NOMO-1 treated with dmso at 0.1 percent for 144 hours (cell line): ENCODE results near the gene CPNE2.

ENCODE experiments used
- DNase-seq: peaks from one replicate; lab custom pipeline; 2025; ENCODE audit not compliant: unreplicated experiment; lab: John Stamatoyannopoulos, UW

The CPNE2 gene

GRCh38 chr16:57123216-57123973 lies 31.0 kb downstream of the CPNE2 start:
- no peak for DNase-seq

DNA sequence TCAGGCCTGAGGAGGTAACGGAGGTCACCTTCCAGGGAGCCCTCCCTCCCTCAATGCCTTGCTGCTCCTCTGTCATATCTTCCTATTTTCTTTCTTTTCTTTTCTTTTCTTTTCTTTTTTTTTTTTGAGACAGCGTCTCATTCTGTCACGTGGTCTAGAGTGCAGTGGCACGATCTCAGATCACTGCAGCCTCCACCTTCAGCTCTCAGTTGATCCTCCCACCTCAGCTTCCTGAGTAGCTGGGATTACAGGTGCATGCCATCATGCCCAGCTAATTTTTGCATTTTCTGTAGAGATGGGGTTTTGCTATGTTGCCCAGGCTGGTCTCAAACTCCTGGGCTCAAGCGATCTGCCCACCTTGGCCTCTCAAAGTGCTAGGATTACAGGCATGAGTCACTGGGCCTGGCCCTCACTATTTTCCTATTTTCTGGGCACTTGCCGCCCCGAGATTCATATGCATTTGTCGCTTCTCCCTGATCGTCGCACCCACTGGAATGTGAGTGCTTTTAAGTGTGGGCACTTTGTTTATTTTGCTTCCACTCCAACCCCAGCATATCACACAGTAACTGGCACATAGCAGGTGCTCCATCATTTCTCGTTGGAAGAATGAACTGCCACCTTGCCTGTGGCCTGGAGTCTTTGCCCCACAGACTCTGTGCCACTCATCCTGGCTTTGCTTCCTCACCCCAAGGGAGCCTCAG lies 31.7 kb downstream of the CPNE2 start:
- DNase-seq = no peak

GRCh38 chr16:57125376-57125775 lies 33.0 kb downstream of the CPNE2 start:
- DNase-seq = no peak

DNA sequence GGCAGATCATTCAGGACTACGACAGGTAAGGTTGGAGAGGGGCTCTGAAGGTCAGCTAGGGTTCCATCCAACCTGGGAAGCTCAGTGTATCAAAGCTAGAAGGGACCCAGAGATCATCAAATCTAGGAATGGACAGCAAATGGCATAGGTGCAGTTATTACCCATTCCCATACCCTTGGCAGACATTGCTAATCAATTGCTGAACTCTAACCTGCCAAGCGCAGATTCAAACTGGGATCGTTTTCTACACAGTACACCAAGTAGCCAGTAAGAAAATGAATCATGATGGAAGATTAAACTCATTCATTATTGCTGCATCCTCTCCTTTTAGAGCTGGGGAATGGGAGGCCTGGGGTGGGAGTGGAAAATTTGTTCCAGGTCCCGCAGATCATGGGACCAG lies 33.6 kb downstream of the CPNE2 start:
- no peak for DNase-seq

DNA sequence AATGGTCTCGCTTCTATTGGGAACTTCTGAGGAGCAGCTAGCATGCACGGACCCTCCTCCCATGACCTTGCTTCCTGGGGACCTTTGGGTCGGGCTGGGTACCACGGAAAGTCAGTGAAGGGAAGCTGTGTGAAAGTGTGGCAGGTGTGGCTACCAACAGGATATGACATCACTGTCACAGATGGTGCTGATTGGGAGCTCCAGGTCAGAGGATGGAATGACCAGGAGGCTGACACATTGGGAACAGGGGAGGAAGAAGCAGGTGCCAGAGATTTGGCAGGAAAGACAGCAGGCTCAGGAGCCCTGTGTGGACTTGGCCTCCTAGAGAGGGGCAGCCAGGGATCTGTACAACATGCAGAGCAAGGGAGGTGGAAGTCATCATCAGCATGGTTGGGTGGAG lies 34.0 kb downstream of the CPNE2 start:
- no peak for DNase-seq

DNA sequence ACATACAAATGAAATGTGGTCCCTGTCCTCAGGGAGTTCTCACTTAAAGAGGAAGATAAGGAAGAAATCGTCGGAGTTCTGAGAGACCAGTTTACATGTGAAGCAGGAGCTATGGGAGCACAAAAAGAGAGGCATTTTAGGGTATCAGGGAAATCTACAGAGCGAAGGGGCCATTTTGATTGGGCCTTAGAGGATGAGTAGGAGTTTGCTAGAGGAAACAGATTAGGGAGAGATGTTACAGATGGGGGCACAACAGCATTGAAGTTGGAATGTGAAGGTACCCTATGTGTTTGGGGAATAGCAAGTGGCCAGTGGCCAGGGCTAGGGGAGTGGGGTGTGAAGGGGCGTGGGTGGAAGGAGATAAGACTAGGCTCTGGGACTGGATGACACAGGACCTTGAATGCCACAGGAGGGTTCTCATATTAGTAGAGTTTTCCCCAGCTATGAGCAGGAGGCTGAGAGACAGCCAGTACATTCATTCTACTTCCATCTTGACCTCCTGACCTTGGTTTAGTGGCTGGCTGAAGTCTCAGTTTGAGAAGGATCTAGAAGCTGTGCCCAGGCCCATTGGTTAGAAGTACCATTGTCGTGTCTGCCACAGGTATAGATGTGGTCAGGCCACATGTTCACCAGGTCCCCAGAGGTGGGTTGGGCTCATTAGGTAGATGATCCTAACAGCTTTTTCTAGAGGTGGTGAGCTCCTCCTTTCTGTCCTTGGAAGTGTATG lies 34.8 kb downstream of the CPNE2 start:
- DNase-seq = no peak

DNA sequence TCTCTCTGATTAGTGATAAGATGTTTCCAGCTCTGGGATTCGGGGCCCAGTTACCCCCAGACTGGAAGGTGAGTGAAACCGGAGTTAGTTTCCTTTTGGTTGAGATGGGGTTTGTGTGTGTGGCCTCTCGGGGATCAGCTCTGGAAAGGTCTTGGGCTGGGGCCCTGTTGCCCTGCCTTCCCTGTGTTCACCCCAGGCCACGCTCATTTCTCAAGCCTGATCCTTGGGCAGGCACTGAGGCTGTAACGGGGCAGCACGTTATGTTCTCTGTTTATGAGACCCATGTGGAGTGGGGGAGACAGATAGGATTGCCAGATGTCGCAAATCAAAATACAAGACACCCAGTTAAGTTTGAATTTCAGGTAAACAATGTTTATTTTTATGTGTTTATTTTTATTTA lies 35.5 kb downstream of the CPNE2 start:
- DNase-seq = no peak

DNA sequence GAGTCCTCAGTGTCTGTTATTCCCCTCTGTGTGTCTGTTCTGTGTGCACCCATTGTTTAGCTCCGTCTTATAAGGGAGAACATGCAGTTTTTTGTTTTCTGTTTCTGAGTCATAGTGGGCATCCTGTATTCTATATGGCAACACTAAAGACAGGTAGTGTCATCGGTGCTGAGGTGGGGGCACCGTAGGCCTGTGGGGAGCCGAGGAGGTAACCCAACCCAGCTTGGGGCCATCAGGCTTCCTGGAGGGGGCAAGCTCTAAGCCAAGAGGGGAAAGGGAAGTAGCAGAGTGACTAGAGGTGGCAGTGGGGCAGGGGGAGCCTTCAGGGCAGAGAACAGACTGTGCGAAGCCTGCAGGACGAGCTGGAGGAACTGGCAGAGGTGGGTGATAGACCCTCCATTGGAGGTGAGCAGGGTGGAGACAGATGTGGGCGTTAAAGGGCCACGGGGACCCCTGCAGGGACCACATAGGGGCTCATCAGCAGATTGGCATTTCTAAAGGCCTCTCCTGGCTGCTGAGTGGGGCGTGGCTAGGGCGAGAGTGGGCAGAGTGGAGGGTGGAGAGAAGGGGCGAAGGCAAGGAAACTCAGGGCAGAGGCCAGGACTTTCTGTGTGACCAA lies 36.5 kb downstream of the CPNE2 start:
- DNase-seq = no peak

- DNase-seq = no peak
These were observed 38.6 kb downstream of the CPNE2 start for GRCh38 chr16:57130950-57131321.

DNA sequence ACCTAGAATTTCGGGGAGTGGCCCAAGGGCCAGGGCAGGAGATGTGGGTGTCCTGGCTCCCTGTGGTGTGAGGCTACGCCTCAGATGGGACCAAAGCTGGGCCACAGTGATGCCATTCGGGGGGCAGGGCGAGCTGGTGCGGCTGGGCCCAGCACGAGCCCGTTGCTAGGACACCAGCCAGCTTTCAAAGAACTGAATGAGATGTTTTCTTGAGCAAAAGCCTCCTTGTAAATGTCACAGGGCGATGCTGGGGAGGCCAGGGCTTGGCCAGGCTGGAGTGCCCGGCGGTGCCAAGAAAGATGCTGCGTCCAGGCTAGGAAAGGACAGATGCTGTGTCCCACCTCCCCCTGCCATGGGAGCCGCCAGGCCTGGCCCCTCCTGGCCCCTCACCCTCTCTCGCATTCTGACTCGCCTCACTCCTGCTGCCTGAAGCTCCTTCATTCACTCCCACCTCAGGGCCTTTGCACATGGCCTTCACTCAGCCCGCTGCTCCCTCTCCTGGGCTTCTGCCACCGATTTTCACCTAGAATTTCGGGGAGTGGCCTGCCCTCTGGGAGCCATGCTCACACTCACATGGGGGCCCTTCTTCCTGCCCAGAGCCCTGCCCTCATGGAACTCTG lies 39.1 kb downstream of the CPNE2 start:
- DNase-seq = no peak

- DNase-seq = no peak
These were observed 40.1 kb downstream of the CPNE2 start for GRCh38 chr16:57132470-57132869.

DNA sequence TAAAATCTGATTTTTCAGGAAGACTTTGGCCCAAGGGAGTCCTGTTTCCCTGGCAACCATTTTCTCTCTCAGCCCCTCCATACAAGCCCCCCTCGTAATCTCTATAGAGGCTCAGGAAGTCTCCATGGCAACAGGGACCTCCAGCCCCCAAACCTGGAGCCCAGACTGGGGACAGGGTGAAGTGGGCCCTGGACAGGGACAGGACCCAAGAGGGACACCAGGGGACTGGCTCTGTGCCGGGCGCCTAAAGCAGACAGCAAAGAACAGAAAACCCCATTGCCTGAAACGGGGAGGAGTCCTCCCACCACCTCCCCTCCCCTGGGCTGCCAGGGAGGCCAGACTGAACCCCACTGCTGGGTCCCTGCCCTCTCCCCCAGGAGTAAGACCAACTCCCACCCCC lies 40.6 kb downstream of the CPNE2 start:
- DNase-seq = no peak

- no peak for DNase-seq
These were observed 41.5 kb downstream of the CPNE2 start for GRCh38 chr16:57133886-57134285.

GRCh38 chr16:57134982-57135381 lies 42.6 kb downstream of the CPNE2 start:
- DNase-seq = no peak

DNA sequence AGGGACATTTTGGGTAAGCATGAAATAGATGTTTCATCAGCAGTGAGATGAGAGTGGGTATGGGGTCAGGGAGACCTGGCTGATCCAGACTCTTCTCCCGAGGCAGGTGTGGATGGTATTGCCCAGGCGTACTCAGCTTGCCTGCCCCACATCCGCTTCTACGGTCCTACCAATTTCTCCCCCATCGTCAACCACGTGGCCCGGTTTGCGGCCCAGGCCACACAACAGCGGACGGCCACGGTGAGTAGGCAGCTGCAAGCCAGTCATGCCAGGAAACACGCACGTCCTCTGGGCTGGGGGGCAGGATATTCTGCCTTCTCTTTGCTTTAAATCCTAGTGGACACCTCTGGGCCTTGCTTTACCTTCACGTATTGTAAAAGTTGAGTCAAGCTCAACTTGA lies 44.7 kb downstream of the CPNE2 start:
- no peak for DNase-seq

DNA sequence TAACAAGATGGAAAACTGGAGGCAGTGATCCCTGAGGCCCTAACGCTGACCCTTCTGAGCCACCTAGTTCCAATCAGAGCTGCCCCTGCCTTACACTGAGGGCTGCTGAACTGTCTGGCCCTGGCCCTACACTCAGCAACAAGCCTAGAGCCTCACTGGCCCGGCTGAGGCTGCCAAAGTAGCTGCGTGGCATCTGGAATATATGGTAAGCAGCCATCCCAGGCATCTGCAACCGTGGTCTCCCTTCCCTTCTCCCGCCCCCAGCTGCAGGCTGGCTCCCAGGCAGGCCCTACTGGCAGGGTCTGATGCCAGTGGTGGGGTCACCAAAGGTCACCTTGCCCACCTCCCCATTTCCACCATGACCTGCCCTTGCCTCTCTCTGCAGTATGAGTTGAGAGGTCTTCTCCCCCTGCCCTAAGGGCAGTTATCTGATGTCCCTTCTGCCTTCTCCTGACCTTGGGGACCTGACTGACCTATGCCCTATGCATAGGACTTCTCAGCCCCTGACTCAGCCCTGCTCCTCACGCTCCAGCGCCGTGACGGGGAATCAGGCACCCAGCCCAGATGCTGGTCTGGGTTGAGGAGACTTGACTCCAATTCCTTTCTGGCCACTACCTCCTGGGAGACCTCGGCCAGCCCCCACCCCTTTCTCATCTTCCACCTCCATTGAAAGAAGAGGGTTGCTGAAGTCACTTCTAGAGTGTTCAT lies 45.3 kb downstream of the CPNE2 start:
- DNase-seq = no peak

DNA sequence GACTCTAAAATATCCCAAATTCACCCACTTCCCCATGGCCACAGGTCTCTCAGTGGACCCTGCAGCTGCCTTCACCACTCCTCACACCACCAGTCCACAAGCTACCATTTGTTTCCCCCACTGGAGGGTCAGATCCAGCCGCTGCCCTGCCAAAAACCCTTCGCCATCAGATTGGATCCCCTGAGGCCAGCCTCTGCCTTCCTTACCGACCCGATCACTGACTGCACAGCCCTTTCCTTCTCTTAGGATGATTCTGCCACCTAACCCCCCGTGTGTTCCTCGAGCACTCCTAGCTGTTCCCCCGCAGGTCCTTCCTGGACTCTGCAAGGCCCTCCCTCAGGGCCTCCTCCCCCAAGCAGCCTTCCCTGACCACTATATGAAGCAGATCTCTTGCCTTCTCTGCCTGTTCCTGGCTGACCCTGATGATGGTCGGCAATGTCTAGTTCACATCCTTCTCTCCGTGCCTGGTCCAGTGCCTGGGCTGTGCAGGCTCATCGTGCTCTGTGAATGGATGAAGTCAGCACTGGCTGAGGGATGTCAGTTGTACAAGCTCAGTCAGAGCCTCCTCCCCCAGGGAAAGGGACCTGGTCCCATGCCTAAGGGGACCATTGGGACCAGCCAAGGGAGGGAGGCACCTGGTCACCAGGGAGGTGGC lies 46.0 kb downstream of the CPNE2 start:
- DNase-seq = no peak

- DNase-seq = no peak
These were observed 48.7 kb downstream of the CPNE2 start for GRCh38 chr16:57140931-57141668.

DNA sequence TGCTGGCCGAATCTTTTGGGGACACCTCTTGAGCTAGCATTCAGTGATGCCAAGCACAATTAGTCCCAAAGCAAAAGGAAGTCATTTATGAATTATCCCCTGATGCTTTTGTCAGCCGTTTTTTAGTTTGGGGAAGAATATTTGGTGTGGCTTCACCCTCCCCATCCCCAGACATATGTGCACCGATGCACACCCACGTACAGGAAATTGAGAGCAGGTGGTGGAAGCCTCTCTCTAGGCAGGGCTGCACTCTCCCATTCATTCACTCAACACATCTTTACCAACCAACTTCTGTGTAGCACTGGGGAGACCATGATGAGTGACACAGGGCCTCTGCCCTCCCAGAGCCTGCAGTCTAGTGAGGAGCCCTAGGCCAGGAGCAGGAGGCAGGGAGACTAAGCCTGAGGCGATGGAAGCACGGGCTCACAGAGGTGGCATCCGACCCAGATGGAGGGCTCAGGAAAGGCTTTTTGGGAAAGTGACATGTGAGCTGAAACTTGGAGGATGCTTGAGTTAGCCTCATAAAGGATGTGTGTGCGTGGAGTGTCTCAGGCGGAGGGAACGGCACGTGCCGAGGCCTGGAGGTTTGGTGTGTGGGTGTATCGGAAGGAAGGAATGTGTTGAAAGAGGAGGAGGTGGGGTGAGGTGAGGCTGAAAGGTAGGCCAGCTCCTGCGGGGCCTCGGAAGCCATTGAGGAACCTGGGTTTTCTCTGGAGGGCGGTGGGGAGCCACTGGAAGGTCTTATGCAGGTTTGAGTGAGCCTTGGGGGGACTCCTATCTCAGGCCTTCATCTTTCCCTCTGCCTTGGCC lies 49.6 kb downstream of the CPNE2 start:
- no peak for DNase-seq
